Measurements from ENCODE around the gene TMCC2.

- TF ChIP-seq CTCF (conservative IDR thresholded peaks at IDR 0.05; ENCODE audit: low read depth in 2 of 2): no peak
- TF ChIP-seq JUNB (IDR thresholded peaks at IDR 0.05; ENCODE audit: unreplicated experiment): no peak
- no peak for TF ChIP-seq EZH2 (IDR thresholded peaks at IDR 0.05; ENCODE audit: low read depth, unreplicated experiment)
- TF ChIP-seq POLR2AphosphoS5 (IDR thresholded peaks at IDR 0.05; ENCODE audit: low read depth): no peak
- no peak for TF ChIP-seq CREB1 (CRISPR knock-in tag; IDR thresholded peaks at IDR 0.05; ENCODE audit: low read depth)
- TF ChIP-seq ETS1 (IDR thresholded peaks at IDR 0.05): no peak
- no peak for TF ChIP-seq EZH2phosphoT487 (IDR thresholded peaks at IDR 0.05; ENCODE audit: unreplicated experiment)
- no peak for TF ChIP-seq ZNF331 (CRISPR knock-in tag; IDR thresholded peaks at IDR 0.05; ENCODE audit: low read depth)
- no peak for TF ChIP-seq REST (IDR thresholded peaks at IDR 0.05; ENCODE audit: unreplicated experiment)
- no peak for TF ChIP-seq ZNF462 (CRISPR knock-in tag; IDR thresholded peaks at IDR 0.05)
- no peak for TF ChIP-seq STAT1 (IDR thresholded peaks at IDR 0.05; ENCODE audit: unreplicated experiment)
- TF ChIP-seq ZNF114 (CRISPR knock-in tag; IDR thresholded peaks at IDR 0.05): no peak
- no peak for TF ChIP-seq NANOG (IDR thresholded peaks at IDR 0.05; ENCODE audit: borderline replicate concordance)
Observed at GRCh38 chr1:205262731-205263171, 35.0 kb downstream of the TMCC2 start.

Data from GM23338 (cell line).